CD4-positive, alpha-beta T cell treated with Interferon gamma for 1 hour (primary cell): ENCODE results near the gene SEH1L.
"Not testable (repeated sequence)": the region's sequence is repeated elsewhere in the genome, so short reads cannot be mapped to it uniquely, and the experiment has no call there.

ENCODE experiments used
- DNase-seq: peaks from one replicate; pipeline ENCODE4 v3.0.0-alpha.2; 2020

SEH1L gene

DNA sequence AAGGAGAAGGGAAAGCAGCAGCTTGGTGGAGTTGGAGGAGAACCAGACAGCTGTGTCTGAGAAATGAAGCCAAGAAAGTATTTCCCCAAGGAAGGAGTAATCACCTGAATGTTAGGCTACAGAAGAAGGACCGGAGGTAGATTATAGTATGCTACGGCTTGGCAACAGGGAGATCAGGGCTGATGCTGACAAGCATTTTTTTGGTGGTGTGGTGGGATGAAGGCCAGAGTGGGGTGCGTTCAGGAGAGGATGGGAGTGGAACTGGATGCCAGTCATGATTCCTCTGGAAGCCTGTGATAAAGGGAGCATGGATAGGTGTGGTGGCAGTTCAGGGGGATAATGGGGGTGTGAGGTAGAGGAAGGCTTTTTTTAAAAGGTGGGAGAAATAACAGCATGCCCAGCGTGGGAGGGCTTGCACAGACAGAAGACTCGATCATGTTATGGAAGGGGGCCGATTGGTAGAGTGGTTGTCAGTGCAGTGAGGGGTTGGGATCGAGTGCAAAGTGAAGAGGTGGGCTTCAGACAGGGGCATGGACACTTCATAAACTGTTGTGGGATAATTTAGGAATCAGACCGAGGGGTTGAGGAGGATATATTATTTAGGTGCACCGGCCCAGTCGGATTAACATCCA lies 49.0 kb downstream of the SEH1L start:
- DNase-seq: no peak

DNA sequence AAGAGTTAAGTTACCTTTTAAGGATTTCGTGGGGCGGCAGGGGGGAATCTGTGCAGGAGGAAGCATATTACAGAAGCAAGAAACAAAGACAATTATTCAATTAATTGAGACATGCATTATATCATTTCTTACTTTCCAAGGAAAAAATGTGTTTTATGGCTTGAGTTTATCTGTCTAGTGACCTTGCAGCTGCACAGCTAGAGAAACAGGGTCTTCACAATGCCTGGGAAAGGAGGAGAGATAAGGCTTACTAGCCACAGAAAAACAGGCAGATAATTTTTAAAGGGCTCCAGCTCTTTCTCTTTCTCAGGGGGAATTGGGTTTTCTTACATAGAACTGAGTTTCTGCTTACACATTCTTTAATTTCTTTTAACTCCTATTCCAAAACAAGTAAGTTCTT lies 49.5 kb downstream of the SEH1L start:
- DNase-seq: not testable (repeated sequence)

DNA sequence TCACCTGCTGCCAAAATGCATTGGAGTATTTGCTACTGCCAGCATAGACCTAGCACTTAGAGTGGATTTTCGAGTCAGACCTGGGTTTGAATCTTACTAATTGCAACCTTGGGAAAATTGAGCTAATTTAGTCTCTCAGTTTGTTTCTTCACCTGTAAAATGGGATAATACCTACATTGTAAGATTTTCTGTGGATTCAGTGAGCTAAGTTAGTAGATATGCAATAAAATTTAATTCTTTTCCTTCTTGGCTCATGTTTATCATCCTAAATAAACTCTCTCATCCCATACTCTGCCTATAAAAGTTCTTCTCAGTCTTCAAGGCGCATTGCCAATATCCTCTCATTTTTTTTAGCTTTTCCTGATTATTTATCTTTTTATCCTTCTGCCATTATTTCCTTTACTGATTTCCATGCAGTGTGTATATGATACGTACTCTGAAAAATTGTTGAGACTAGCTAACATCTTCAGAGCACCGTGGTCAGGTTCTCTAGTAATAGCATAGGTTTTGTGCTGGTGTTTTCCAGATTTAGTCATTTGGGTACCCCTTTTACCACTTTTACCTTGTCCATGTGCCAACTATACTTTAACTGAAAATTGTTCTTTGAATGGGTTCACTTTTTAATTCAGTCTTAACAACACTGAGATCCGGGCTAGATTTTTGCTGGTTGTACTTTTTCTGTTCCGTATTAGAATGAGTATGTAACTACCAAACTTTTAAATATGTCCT lies 50.7 kb downstream of the SEH1L start:
- DNase-seq: no peak

DNA sequence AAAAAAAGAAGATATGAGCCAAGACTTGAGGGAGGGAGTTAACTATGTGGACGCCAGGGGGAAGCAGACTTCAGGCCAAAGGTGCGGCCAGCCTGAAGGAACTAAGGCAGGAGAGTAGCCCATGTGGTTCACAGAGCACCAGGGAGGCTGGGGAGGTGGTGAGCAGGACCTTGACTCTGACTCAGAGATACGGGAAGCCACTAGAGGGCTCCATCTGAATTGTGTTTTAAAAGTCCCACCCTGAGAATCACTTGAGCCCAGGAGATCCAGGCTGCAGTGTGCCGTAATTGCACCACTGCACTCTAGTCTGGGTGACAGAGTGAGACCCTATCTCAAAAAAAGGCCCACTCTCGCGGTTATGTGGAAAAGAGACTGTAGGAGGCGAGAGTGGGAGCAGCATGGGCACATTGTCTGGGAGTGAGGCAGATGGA lies 55.7 kb downstream of the SEH1L start:
- no peak for DNase-seq

DNA sequence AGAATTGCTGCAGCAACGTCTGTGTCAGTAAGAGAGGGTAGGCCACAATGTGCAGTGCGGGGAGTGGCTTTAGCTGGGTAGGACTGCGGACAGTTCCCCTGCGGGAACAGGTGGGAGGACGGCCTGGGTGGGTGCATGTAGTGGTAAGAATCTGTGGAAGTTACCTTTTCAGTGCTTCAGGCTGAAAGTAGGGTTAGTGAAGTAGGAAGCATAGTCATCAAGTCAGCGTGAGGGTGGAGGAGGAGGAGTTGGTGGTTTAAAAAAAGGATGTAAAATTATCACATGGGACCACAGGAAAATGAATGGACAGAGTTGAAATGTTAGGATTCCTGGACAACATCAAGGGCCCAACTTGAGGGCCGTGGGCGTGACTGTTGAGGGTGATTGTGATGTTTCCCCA lies 56.6 kb downstream of the SEH1L start:
- DNase-seq: no peak

DNA sequence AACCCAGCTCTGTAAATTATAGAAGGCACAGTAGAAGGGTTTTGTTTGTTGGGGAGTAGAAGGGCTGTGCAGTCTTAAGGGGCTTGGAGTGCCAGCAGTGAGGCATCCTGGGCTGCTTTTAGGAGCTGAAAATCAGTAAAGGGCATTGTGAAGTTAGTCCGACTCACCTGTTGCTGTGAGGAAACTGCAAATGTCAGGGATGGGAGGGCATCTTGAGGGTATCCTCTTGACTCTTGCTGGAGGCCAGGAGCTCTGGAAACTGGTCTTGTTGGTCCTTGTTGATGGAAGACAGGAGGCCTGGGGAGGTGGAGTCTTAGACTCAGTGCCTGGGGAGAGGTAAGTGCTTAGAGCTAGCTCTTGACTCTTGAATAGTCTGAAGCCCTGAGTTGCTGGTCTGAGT lies 57.5 kb downstream of the SEH1L start:
- no peak for DNase-seq

DNA sequence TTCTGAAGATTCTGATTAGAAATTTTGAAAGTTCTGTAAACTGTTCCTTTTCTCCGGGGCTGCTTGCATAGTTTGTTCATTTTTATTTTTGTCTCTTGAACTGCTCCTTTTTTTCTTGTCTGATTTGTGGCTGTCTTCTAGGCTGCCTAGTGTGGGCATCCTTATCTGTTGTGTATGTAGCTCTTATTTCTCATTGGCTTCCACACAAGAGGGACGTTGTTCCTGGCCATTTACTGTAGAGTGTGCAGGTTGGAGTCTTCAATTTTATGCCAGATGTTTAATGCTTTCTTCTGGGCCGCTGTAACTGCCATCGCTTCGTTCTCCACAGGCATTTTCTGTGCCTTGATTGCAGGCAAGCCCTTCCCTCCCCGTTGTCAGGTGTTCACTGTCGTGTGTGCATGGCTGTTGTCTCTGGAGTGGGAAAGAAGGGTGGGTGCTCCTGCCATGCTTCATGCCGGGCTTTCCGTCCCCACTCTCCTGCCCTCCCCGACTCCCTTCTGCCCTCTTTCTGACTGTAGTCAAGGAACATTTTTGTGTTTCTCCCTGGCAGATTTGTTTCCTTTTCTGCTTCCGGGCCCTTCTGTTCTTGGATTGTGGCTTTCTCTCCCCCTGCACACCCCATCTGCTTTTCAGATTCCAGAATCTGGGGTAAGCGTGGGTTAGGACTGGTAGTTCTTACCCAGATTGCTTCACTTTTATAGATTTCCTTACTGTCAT lies 58.9 kb downstream of the SEH1L start:
- DNase-seq: no peak

DNA sequence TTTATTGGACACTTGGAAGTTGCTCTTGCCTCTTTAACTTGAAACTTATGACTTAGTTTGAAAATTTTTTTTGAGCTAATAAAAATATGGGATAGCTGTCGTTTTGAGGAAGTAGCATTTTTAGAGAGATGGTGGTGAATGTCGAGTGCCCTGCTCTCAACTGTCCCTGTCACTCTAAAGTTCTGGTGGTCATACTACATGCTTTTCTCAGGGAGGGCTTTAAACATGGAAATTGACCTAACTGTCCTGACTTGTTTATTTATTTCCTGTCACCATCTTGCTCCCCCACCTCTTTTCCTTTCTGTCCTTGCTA lies 59.4 kb downstream of the SEH1L start:
- DNase-seq: no peak

DNA sequence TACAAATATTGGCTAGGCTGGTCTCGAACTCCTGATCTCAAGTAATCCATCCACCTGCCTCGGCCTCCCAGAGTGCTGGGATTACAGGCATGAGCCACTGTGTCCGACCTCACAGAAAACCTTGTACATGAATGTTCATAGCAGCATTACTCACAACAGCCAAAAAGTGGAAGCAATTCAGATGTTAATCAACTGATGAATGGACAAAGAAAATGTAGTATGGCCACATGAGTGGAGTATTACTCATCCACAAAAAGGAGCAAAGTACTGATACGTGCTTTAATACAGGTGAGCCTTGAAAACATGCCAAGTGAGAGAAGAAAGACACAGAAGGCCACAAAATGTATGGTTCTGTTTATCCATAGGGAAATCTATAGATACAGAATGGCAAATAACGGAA lies 63.9 kb downstream of the SEH1L start:
- no peak for DNase-seq

DNA sequence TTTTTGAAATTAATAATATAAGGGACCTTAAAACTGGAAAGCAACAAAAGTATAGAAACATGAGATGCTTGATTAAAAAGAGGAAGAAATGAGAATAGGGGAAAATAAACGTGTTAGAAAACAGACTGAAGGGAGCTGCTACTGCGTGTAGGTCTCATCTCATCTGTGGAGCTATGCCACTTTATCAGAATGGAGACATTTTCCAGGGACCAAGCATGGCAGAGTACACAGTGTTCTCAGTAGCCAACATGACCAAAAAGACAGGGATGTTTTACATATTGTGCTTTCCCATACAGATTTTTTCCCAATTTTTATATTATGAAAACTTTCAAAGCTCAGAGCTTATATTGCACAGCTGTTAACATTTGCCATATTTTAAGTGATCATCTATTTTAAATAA lies 66.4 kb downstream of the SEH1L start:
- DNase-seq: no peak

DNA sequence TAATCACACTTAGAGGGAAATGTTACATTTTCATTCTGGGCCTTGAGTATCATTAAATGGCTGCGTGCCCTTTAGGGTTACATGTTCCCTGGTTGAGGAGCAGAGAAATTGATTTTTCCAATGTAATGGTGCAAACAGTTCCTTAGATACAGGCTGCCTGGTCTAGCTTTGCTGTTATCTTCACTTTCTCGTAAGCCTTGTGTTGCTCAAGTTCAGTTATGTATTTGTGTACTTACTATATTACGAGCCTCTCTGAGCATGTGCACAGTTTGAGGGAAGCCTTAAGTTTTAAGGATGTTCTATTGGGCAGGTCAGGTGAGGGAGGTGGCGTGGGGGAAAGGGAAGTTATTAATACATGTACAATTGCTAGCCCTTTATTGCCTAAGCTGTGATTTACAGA lies 67.0 kb downstream of the SEH1L start:
- DNase-seq: no peak

DNA sequence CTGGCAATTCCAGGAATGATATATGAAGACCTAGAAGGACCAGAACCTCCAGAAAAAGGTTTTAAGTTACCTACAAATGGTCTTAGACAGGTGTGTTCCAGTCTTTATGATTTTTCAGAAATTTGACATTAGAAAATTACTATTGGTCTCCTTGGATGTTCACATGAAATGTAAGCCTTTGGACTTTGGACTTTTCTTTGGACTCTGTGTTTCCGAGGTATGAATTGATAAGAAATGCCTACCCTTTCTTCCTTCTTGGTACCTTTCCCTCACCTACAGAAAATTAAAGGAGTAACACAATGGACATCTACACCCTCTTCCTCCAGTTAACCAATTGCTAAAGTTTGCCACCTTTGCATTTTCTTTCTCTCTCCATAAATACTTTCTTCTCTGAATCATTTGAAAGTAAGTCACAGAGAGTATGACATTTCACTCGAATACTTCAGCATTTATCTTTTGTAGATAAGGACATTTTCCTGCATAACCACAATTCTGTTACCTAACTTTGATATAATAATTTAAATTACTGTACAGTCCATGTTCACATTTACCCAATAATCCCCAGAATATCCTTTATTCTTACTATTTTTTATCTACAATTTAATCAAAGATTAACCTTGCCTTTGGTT lies 69.5 kb downstream of the SEH1L start:
- no peak for DNase-seq

DNA sequence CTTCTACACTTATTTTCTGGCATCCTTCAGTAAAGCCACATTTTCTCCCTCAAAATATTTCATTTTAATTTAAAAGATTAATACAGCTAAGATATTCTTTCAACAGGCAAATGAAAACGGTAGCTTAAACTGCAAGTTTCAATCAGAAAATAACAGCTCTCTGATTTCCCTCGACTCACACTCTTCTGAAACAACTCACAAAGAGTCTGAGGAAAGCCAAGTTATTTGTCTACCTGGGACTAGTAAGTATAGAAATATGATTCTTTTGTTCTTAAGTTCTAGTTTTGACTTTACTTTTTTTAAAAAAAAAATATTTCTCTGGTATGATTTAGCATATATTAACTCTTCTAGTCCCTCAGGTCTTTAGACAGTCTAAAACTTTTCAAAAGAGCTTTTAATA lies 70.6 kb downstream of the SEH1L start:
- DNase-seq: no peak

DNA sequence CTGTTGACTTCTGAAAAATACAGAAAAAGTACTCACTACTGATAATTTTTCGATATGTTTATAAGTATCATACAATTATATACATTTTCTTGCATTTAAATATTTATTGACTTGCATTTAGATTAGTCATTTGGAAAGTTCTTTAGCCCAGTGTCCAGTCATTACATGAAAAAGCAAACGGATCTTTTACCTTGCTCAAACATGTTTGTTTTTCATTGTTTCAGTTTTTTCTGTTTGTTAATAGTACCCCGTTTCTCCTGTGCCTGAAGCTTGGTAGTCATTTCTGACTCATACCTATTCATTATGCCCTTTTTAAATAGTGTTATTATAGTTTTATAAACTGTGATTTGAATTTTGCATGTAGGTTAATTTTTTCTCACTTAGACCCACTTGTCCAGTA lies 71.5 kb downstream of the SEH1L start:
- DNase-seq: no peak

DNA sequence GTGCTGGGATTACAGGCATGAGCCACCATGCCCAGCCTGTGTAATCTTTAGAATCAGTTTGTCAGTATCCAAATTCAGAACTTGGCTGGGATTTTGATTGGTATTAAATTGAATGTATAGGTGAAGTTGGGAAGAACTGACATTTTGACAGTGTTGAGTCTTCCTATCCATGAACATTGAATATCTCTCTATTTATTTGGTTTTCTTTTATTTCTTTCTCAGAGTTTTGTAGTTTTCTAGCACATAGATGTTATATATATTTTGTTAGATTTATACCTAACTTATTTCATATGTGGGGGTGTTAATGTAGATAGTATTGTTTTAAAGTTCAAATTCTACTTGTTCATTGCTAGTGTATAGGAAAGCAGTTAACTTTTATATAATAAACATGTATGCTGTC lies 74.8 kb downstream of the SEH1L start:
- no peak for DNase-seq

DNA sequence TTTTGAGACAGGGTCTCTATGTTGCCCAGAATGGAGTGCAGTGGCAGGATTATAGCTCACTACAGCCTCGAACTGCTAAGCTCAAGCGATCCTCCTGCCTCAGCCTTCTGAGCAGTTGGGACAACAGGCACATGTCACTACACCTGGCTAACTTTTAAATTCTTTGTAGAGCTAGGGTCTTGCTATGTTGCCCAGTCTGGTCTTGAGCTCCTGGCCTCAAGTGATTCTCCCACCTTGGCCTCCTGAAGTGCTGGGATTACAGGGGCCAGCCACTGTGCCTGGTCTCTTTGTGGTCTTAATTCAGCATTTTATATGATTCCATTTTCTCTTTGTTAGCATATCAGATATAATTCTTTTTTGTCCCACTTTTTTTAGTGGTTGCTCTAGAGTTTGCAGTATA lies 77.4 kb downstream of the SEH1L start:
- DNase-seq: no peak

DNA sequence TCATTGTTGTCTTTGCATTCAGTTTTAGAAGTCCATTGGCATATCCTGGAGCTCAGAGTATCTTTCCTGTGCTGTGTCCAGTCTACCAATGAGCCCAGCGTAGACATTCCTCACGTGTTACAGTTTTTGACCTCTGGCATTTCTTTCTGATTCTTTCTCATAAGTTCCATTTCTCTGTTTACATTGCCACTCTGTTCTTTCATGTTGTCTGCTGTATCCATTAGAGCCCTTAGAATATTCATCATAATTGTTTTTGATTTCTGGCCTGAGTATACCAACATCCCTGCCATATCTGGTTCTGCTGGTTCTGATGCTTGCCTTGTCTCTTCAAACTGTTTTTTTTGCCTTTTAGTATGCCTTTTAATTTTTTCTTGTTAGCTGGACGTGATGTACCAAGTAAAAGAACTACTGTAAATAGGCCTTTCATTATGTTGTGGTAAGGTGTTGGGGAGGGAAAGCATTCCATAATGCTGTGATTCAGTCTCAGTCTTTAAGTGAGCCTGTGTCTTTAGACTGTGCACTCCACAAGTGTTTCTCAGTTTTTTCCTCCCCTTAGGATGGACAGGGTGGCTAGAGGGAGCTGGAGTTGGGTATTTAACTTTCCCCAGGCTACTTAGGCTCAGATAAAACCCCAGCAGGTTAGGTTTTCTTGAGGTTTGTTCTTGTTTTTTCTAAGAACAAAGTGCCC lies 78.9 kb downstream of the SEH1L start:
- DNase-seq: no peak

DNA sequence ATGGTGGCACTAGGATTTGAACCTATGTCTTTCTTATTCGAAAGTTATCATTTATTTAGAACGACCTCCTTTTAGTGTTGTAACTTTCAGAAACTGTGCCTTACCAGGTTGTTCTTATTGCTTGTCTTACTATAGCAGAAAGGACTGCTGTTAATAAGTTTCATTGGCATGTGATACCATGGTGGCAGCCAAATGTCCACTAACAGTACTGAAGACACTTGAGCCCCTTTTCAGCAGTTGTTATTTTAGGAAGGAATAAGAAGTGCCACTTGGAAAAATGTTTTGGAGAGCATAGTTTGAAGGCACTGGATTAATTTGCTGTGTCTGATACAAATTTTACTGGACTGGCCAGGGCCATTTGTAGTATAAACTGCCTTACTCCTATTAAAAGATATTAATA lies 81.1 kb downstream of the SEH1L start:
- no peak for DNase-seq

DNA sequence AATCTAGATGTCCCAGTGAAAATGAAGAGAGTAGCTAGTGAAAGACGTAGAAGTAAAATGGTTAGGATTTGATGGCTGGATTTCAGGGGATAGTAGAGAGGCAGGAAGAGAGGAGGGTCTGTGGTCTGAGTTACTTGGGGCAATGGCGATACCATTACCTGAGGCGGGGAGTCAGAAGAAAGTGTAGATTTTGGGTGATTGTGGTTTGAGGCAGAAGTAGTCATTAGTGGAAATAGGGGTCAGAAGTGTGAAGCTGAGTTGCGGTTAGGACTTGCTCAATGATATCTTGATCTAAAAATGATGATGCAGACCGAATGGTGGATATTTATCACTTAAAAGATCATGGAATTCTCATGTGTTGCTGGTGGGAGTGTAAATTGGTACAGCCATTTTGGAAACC lies 84.4 kb downstream of the SEH1L start:
- DNase-seq: no peak

DNA sequence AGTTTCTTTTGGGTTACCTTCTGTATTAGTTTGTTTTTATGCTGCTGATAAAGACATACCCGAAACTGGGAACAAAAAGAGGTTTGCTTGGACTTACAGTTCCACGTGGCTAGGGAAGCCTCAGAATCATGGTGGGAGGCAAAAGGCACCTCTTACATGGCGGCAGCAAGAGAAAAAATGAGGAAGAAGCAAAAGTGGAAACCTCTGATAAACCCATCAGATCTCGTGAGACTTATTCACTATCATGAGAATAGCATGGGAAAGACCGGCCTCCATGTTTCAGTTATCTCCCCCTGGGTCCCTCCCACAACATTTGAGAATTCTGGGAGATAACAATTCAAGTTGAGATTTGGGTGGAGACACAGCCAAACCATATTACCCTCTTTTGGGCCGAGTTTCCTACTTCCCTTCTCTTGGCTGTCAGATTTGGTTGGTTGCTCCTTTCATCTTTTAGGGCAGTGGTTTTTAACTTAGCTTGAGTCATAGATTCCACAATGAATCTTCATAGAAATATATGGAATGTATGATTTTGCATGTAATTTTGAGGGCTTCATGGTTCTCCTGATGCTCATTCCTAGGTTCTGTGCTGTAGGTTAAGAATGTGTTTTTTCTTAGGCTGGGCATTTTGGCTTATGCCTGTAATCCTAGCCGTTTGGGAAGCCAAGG lies 87.6 kb downstream of the SEH1L start:
- no peak for DNase-seq

DNA sequence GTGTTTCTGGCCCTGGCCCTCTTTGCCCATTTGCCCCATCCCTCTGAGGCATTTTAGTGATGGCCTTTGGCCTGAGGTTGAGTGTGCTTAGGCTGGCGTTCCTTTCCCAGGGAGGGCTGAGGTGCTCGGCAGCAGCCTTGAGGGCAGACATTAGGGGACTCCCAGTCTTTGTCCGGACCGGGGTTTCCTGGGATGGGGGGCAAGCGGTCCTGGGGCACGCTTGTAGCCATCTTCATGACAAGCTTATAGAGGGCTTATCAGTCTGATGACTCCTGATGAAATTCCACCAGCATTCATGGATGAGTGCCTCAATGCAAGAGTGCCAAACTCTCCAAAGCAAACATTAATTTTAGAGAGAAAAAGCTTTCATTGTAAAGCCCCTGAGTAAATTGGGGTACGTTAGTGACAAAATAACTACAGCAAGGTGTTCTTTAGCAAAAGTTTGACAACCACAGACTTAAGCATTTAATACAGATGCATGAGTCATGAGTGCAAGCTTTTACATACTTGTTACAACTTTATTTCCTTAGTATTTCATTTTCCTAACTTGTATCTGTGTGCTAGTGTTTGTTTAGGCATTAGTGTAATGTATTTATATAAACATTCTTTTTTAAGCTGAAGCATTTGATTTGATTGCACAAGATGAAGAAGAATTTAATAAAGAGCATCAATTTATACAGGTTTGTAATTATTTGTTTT lies 89.0 kb downstream of the SEH1L start:
- DNase-seq: no peak
